Measurements from ENCODE around the gene THOP1.
A peak's percentile ranks its signal among the peaks of the same experiment; 100 is the strongest.

Gene THOP1

DNA sequence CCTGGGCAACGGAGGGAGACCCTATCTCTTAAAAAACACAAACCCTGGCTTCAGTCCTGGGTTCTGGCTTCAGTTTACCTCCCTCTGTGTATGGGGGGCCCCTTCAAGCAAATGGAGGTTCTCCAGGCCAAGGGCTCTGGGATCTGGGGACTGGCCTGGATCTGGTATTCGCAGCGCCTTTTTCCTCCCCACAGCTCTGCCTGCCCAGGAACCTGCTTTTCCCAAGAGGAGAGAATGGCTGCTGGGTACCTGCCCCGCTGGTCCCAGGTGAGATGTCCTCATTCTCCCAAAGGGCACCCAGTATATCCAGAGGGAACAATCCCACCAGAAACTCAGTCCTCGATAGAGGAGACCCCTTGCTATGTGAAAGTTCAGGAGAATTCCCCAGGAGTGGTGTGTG, 37.5 kb downstream of the THOP1 start:
- peaks cover 11% of the 10 kb centered on the region for H3K36me3 Mint-ChIP-seq (ENCODE audit: low read depth)
- H3K4me1 Mint-ChIP-seq (ENCODE audit: low read depth), result peaks cover 9% of the 10 kb centered on the region
- DNase-seq, result no peak
- no peak overlapping the region for H3K27ac Mint-ChIP-seq
- no peak overlapping the region for H3K4me3 Mint-ChIP-seq
- H3K27me3 Mint-ChIP-seq, result no peaks in the 10 kb centered on the region
- H3K9me3 Mint-ChIP-seq, result peaks cover 3% of the 10 kb centered on the region

DNA sequence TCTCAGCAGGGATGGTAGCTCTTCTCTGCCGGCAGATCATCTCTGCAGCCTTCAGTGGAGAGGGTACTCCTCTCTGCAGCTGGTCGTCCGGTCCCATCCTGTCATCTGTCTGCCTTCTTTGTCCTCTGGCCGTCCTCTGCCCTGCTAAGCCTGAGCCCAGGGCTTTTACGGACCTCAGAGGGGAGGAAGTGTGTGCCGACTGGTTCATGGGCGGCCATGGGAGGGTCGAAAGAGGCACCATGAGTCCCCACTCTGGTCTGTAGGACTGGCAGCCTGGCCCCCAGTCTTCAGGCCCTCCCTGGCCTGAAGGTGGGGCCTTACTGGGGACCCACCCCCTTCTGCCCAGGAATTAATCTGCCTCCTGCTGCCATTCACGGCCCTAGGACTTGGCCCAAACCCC, 38.3 kb downstream of the THOP1 start:
- Mint-ChIP-seq H3K27me3 (no peaks in the 10 kb centered on the region), H3K9me3 (peaks cover 7% of the 10 kb centered on the region), H3K4me1 (ENCODE audit: low read depth) (peaks cover 12% of the 10 kb centered on the region), H3K27ac (no peak overlapping the region), H3K4me3 (no peak overlapping the region), H3K36me3 (ENCODE audit: low read depth) (peaks cover 19% of the 10 kb centered on the region)
- DNase-seq, result no peak

DNA sequence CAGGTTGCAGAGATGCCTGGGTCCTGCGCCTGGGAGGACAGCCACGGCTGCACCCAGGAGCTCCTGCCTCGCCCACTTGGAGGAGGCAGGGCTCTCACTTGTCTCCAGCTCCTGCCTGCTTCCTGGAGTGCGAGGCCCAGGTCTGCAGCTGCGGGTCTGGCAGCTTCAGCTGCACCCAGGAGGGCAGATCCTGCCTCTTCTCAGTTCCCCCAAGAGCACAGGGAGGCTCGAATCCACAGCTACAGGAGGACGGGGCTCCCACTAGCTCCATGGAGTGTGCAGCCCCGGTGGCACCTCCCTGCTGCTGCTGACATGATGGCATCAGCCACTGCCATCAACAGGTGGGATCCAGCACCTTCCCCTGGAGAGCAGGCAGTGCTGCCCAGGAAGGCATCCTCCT, 38.8 kb downstream of the THOP1 start:
- H3K9me3 Mint-ChIP-seq, result peaks cover 9% of the 10 kb centered on the region
- H3K27me3 Mint-ChIP-seq, result no peaks in the 10 kb centered on the region
- H3K27ac Mint-ChIP-seq, result no peak overlapping the region
- H3K36me3 Mint-ChIP-seq (ENCODE audit: low read depth), result peaks cover 21% of the 10 kb centered on the region
- no peak for DNase-seq
- H3K4me3 Mint-ChIP-seq, result no peak overlapping the region
- peaks cover 12% of the 10 kb centered on the region for H3K4me1 Mint-ChIP-seq (ENCODE audit: low read depth)

DNA sequence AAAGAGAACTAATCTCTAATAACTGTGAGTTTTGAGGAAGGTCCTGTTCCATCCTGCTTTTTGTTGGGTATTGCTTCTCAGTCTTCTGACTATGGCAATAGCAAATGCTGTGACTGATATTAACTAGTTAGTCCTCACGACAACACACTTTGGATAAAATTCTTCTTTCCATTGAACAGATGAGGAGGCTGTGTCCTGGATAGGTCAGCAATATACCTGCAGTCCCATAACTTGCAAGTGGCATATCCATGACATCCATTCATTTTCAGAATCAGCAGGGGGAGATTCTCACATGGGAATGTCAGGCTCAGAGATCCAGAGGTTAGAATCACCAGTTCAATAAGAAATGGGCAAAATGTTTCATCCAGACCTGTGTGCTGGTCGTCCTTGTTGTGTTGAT, 41.7 kb downstream of the THOP1 start:
- no peak for DNase-seq
- peaks cover 39% of the 10 kb centered on the region for H3K36me3 Mint-ChIP-seq (ENCODE audit: low read depth)
- no peak overlapping the region for H3K4me3 Mint-ChIP-seq
- no peak overlapping the region for H3K27ac Mint-ChIP-seq
- H3K4me1 Mint-ChIP-seq (ENCODE audit: low read depth), result peaks cover 6% of the 10 kb centered on the region
- no peaks in the 10 kb centered on the region for H3K27me3 Mint-ChIP-seq
- peaks cover 18% of the 10 kb centered on the region for H3K9me3 Mint-ChIP-seq

DNA sequence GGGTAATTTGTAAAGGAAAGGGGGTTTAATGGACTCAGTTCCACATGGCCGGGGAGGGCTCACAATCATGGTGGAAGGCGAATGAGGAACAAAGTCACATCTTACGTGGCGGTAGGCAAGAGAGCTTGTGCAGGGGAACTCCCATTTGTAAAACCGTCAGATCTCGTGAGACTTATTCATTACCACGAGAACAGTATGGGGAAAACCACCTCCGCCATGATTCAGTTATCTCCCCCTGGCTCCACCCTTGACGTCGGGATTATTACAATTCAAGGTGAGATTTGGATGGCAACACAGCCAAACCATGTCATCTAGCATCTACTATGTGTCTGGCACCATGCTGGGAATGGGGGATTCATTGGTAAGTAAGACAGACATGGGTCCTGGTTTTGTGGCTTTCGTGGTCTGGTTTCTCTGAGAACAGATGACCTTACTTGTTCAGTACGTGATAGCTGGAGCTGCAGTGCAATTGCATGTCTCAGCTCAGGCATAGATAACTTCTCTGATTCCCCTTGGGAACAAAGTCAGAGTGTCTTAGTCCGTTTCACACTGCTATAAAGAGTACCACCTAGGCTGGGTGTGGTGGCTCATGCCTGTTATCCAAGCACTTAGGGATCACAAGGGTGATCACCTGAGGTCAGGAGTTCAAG, 42.7 kb downstream of the THOP1 start:
- no peak for DNase-seq
- peaks cover 27% of the 10 kb centered on the region for H3K9me3 Mint-ChIP-seq
- no peaks in the 10 kb centered on the region for H3K27me3 Mint-ChIP-seq
- H3K36me3 Mint-ChIP-seq (ENCODE audit: low read depth), result peaks cover 48% of the 10 kb centered on the region
- H3K4me3 Mint-ChIP-seq, result no peak overlapping the region
- peaks cover 6% of the 10 kb centered on the region for H3K4me1 Mint-ChIP-seq (ENCODE audit: low read depth)
- H3K27ac Mint-ChIP-seq, result no peak overlapping the region

DNA sequence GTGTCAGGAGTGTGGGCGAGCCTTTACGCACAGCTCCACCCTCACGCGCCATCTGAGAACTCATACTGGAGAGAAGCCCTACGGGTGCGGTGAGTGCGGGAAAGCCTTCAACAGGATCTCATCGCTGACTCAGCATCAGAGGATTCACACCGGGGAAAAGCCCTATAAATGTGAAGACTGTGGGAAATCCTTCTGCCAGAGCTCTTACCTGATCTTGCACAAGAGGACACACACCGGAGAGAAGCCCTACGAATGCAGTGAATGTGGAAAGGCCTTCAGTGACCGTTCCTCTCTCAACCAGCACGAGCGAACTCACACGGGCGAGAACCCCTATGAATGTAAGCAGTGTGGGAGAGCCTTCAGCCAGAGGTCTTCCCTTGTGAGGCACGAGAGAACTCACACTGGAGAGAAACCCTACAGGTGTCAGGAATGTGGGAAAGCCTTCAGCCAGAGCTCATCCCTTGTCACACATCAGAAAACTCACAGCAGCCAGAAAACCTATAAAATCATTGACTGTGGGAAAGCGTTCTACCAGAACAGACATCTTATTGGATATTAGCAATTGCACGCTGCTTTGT, 49.1 kb downstream of the THOP1 start:
- Mint-ChIP-seq H3K27ac (no peak overlapping the region), H3K4me1 (ENCODE audit: low read depth) (no peaks in the 10 kb centered on the region), H3K9me3 (peaks cover 51% of the 10 kb centered on the region), H3K4me3 (no peak overlapping the region), H3K36me3 (ENCODE audit: low read depth) (peaks cover 76% of the 10 kb centered on the region), H3K27me3 (no peaks in the 10 kb centered on the region)
- no peak for DNase-seq

DNA sequence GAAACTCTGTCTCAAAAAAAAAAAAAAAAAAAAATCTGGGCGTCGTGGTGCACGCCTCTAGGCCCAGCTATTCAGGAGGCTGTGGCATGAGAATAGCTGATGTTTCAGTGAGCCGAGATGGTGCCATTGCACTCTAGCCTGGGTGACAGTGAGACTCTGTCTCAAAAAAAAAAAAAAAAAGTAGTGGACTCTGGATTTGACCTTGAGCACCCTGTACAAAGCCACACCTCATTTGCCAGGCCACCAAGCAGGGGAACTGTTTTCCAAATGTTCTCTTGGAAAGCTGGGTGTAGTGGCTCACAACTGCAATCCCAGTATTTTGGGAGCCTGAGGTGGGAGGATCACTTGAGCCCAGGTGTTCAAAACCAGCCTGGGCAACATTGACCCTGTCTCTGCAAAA, 52.1 kb downstream of the THOP1 start:
- peaks cover 57% of the 10 kb centered on the region for H3K36me3 Mint-ChIP-seq (ENCODE audit: low read depth)
- no peak overlapping the region for H3K4me3 Mint-ChIP-seq
- peaks cover 38% of the 10 kb centered on the region for H3K9me3 Mint-ChIP-seq
- H3K4me1 Mint-ChIP-seq (ENCODE audit: low read depth), result peaks cover 4% of the 10 kb centered on the region
- H3K27me3 Mint-ChIP-seq, result no peaks in the 10 kb centered on the region
- H3K27ac Mint-ChIP-seq, result no peak overlapping the region
- DNase-seq, result no peak

DNA sequence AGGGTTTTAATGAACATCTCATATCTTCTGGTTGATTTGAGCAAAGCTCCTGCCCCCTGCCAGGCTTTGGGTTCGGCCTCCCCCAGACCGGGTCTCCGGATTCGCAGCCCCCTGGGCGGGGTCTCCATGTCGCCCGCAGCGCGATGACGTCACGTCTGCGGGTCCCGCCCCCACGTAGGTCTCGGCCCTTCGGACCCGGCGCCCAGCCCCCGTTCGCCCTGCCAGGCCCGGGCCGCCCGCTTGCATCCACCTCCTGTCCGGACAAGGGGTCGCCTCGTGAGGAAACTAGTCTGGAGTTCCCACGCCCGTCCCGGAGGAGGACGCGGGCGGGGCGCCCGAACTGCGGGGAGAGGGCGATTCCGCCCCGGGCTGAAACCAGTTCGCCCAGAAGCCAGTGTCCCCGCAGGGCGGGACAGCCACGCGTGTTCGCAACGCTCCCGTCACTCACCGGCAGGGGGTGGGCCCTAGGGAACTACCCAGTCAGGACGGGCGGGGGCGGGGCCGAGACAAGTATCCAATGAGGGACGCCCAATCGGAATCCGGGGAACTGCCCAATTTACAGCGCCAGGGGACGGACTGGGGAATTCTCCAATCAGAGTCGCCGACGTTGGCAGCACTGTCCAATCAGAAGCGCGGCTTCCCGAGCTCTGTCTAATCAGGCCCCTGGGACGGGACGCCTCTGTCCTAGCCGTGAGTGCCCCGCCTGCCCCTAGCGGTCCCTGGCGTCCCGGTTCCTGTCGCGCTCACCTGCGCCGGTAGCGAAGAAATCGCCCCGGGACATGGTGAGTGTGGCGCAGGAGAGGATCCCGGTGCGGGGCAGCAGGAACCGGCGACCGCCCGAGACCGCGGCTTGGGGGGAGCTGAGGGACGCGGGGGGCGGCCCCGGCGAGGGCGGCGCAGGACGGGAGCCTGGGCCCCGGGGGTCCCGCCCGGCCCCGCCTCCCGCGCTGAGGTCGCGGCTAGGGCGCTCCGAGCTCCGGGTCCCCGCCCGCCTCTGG, 55.8 kb downstream of the THOP1 start, which contains the start of gene ZNF555:
ZNF555 (plus strand) TSS at position 682 of the 998 bp plus-strand sequence; CDS start at position 780, 98 bp downstream.
- Mint-ChIP-seq H3K36me3 (ENCODE audit: low read depth) (peaks cover 35% of the 10 kb centered on the region), H3K4me1 (ENCODE audit: low read depth) (peaks cover 10% of the 10 kb centered on the region), H3K9me3 (peaks cover 16% of the 10 kb centered on the region), H3K27ac (peak within 1 kb of the TSS; percentile 88), H3K27me3 (no peaks in the 10 kb centered on the region), H3K4me3 (peak within 1 kb of the TSS; percentile 84)
- DNase-seq, result peak; percentile 97

DNA sequence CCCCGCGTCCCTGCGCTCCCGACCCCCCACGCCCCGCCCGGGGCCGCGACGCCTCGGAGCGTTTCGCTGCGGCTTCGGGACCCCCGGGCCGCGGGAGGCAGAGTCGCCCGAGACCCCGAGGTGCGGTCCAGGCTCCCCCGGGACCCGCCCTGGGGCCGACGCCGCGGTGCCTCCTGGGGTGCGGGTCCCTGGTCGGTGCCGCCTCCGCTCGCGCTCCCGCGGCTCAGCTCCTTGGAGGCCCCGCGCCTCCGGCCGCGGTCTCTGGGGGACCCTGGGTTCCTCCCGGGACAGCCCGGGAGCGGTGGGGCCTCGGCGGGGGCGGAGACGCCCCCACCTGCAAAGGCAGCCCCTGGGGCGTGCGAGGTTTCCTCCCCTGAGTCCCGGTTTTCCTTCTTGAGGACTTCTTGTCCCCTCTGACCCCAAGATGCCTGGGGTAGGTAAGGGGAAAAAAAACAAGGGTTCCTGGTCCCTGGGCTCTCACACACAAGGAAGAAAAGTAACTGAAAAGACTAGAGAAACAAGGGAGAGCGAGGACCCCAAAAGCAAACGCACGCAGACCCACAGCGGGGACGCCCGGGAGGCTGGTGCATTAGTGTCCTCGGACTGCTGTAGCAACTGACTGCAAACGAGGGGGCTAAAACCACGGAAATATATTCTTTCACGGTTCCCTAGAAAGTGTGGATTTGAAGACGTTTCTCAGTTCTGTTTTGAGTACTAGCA, 56.7 kb downstream of the THOP1 start:
- no peaks in the 10 kb centered on the region for H3K27me3 Mint-ChIP-seq
- H3K27ac Mint-ChIP-seq, result peak overlapping the region; percentile 41
- peaks cover 35% of the 10 kb centered on the region for H3K36me3 Mint-ChIP-seq (ENCODE audit: low read depth)
- peaks cover 7% of the 10 kb centered on the region for H3K9me3 Mint-ChIP-seq
- no peak for DNase-seq
- H3K4me1 Mint-ChIP-seq (ENCODE audit: low read depth), result peaks cover 10% of the 10 kb centered on the region
- peak overlapping the region; percentile 78 for H3K4me3 Mint-ChIP-seq

DNA sequence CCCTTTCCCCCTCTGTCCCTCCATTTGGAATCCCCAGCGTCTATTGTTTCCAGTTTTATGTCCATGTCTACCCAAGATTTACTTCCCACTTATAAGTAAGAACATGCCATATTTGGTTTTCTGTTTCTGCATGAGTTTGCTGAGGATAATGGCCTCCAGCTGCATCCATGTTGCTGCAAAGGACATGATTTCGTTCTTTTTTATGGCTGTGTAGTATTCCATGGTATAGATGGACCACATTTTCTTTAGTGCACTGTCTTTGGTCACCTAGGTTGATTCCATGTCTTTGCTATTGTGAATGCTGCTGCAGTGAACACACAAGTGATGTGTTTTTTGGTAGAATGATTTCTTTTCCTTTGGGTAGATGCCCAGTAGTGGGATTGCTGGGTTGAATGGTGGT, 59.8 kb downstream of the THOP1 start:
- peaks cover 10% of the 10 kb centered on the region for H3K9me3 Mint-ChIP-seq
- no peak overlapping the region for H3K4me3 Mint-ChIP-seq
- H3K27me3 Mint-ChIP-seq, result no peaks in the 10 kb centered on the region
- no peak overlapping the region for H3K27ac Mint-ChIP-seq
- no peak for DNase-seq
- H3K4me1 Mint-ChIP-seq (ENCODE audit: low read depth), result peaks cover 17% of the 10 kb centered on the region
- H3K36me3 Mint-ChIP-seq (ENCODE audit: low read depth), result peaks cover 34% of the 10 kb centered on the region

DNA sequence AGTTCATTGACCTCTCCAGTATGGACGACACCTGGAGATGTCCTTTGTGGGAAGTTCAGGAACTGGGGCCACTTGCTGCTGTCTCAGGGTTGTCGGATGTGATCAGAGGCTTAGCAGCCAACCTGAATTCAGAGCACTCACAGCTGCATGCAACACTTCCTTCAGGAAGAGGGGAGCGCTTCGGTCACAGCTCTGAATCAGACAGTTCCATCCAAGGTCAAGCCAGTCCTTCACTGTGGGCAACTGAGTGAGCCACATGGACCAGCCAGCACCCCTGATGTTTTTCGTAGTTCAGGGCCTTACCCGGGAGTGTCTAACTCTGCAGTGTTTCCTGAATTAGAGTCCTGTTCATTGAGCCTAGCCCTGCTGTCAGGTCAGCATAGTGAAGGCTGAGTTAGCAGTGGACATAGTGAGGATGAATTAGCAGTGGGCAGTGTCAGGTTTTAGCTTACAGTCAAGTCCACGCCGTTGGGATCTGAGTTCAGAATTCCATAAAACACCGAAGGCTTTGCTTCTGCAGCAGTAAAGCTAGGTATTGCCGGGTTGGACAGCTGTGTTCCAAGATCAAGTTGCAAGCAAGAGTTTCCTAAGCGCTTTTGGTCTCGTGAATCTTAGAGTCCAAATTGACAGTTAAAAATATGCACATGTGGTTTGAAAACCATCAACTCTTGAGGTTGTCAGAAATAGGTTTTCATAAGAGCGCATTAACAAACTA, 61.0 kb downstream of the THOP1 start:
- no peak for DNase-seq
- H3K27ac Mint-ChIP-seq, result no peak overlapping the region
- H3K4me3 Mint-ChIP-seq, result no peak overlapping the region
- peaks cover 43% of the 10 kb centered on the region for H3K36me3 Mint-ChIP-seq (ENCODE audit: low read depth)
- H3K4me1 Mint-ChIP-seq (ENCODE audit: low read depth), result peaks cover 24% of the 10 kb centered on the region
- peaks cover 19% of the 10 kb centered on the region for H3K9me3 Mint-ChIP-seq
- H3K27me3 Mint-ChIP-seq, result no peaks in the 10 kb centered on the region

DNA sequence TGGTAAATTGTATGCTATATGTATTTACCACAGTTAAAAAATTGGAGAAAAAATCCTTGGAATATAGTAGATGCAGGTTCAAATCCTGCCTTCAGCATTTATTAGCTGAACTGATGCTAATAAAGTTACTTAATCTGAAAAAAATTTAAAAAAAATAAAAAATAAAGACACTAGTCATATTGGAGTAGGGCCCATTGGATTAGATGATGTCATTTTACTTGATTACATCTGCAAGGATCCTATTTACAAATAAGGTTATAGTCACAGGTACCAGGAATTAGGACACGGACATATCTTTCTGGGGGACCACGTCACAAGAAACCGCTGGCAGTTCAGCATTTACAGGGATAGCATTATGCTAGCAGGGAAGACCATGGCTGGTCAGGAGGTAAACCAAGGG, 62.2 kb downstream of the THOP1 start:
- Mint-ChIP-seq H3K4me1 (ENCODE audit: low read depth) (peaks cover 19% of the 10 kb centered on the region), H3K27me3 (no peaks in the 10 kb centered on the region), H3K4me3 (no peak overlapping the region), H3K27ac (no peak overlapping the region), H3K9me3 (peaks cover 29% of the 10 kb centered on the region), H3K36me3 (ENCODE audit: low read depth) (peaks cover 55% of the 10 kb centered on the region)
- no peak for DNase-seq

DNA sequence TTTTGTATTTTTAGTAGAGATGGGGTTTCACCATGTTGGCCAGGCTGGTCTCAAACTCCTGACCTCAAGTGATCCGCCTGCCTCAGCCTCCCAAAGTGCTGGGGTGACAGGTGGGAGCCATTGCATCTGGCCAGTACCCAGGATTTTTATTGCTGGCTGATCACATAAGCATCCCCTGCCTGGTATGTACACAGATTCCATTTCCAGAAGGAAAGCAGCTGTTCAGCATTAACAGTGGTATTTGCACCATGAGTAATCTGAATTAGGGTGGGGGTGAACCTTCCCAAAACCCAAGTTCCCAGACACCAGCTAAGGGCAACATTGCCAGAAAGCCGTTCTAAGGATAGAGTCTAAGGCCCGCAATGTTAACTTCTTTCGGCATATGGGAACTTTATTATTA, 63.3 kb downstream of the THOP1 start:
- peaks cover 40% of the 10 kb centered on the region for H3K9me3 Mint-ChIP-seq
- peaks cover 66% of the 10 kb centered on the region for H3K36me3 Mint-ChIP-seq (ENCODE audit: low read depth)
- no peak overlapping the region for H3K4me3 Mint-ChIP-seq
- H3K27me3 Mint-ChIP-seq, result no peaks in the 10 kb centered on the region
- H3K27ac Mint-ChIP-seq, result no peak overlapping the region
- H3K4me1 Mint-ChIP-seq (ENCODE audit: low read depth), result peaks cover 14% of the 10 kb centered on the region
- DNase-seq, result no peak

Measured in activated T-cell treated with anti-CD3 and anti-CD28 coated beads, Interleukin-2, amount 50 U/mL, for 24 hours (primary cell).